ENCODE results near the gene PSME1.

Gene PSME1

DNA sequence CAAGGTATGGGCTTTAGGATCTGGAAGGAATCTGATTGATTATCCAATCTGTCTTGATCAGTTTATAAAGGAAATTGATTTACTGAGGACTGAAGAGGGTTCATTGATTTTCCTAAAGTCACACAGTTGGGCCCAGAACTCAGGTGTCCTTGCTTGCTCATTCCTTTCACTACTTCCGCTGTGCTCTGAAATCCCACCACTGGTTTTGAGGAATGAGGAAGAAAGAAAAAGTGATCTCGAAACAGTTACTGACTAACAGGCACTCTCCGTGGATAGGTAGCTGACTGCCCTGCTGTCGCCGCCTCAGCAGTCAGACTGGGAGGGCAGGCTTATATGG lies 5.6 kb upstream of the PSME1 start, which contains the start of gene FITM1:
TSS of gene FITM1 (plus strand) at position 280 of the 337 bp plus-strand sequence. CDS start 905 bp downstream, outside the sequence.
- DNase-seq (ENCODE audit: low read depth) = no peak

DNA sequence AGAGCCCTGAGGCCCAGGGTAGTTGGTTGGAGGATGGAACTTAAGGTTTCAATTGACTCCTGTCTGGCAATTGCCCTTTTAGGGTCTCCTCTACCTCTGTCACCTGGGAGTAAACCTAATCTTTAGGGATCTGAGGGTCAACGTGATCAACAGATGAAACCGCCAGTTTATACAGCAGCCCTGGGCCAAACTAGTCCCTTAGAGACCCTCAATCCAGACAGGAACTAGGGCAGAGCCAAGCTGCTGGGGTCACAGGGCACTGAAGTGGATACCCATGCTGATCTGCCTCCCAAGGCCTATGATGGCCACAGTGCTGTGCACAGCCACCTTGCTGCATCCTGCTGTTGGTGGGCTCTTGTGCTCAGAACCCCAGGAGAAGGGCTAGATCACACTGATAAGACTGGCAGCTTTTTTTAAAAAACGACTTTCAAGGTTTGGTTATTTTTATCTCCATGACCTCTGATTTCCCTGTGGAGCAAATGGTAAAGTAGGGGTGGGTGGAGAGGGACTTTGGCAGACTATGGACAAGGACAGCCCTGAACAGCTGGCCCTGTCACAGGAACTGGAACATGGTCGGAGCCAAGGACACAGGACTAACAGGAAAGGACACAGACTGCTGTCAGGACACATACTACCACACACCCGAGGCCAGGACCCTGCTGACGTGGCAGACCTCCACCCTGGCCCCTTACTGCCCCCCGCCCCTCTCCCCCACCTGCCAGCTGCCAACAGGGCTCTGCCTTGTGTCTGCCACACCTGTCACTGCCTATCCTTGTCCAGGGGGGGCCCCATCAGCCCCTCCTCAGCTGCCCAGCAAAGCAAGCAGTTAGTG lies 5.1 kb upstream of the PSME1 start:
- no peak for DNase-seq (ENCODE audit: low read depth)

DNA sequence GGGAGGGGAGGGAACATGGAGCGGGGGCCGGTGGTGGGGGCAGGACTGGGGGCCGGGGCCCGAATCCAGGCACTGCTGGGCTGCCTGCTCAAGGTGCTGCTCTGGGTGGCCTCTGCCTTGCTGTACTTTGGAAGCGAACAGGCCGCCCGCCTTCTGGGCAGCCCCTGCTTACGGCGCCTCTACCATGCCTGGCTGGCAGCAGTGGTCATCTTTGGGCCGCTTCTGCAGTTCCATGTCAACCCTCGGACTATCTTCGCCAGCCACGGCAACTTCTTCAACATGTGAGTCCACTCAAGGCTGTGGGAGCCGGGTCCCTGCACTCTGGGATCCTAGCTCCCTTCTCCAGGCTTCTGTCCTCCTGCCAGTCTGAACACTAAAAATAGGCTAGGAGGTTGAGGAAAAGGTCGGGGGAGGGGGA lies 4.4 kb upstream of the PSME1 start:
- no peak for DNase-seq (ENCODE audit: low read depth)

DNA sequence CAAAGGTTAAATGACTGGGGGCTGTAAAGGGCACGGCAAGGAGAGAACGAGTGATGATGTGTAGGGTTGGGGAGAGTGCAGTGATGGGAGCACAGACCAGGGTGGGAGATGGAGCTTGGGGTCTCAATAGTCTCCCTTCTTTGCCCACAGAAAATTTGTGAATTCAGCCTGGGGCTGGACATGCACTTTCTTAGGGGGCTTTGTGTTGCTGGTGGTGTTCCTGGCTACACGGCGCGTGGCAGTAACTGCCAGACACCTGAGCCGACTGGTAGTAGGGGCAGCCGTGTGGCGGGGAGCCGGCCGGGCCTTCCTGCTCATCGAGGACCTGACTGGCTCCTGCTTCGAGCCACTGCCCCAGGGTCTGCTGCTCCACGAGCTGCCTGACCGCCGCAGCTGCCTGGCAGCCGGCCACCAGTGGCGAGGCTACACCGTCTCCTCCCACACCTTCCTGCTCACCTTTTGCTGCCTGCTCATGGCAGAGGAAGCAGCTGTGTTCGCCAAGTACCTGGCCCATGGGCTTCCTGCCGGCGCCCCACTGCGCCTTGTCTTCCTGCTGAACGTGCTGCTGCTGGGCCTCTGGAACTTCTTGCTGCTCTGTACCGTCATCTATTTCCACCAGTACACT lies 3.8 kb upstream of the PSME1 start:
- DNase-seq (ENCODE audit: low read depth) = no peak

DNA sequence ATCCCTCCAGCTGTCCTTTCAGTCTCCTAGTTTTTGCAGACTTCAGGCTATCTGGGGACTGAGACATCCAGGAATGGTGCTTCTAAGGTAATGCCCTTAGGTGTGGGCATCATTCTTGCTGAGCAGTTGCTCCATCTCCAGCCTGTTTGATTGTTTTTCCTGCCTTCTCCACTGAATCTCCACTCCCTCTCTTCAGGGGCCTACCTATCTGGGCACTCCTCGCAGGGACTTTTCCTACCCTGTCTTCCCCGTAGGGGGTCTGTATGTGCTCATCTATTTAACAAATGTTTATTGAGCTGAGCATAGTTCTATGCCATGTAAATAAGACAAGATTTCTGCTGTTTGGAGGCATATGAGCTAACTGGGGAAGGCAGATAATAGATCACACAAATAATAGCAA lies 3.0 kb upstream of the PSME1 start:
- no peak for DNase-seq (ENCODE audit: low read depth)

DNA sequence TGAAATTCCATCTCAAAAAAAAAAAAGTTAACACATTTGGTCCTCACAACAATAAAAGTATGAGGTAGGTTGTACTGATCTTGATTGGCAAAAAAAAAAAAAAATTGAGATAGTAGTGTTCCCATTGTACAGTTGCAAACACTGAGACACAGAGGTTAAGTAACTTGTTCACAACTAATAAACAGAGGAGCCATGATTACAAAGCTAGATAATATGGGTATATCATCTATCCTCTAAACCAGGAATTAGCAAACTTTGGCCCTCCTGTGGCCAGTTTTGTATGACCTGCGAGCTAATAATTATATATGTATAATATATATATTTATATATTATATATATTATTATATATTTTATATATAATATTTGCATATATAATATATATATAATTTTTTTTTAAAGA lies 2.3 kb upstream of the PSME1 start:
- no peak for DNase-seq (ENCODE audit: low read depth)

DNA sequence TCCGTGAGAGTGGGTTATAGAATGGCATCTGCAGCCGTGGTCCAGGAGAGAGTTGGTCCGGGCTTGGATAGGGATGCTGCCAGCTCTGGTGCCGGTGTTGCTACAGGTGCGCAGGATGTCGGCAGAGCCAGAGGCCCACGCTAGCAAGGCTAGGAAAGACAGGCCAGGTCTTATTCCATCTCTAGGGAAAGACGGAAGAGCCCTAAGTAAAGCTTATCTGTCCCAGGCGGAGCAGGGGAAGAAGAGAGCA lies 485 bp upstream of the PSME1 start:
- no peak for DNase-seq (ENCODE audit: low read depth)

DNA sequence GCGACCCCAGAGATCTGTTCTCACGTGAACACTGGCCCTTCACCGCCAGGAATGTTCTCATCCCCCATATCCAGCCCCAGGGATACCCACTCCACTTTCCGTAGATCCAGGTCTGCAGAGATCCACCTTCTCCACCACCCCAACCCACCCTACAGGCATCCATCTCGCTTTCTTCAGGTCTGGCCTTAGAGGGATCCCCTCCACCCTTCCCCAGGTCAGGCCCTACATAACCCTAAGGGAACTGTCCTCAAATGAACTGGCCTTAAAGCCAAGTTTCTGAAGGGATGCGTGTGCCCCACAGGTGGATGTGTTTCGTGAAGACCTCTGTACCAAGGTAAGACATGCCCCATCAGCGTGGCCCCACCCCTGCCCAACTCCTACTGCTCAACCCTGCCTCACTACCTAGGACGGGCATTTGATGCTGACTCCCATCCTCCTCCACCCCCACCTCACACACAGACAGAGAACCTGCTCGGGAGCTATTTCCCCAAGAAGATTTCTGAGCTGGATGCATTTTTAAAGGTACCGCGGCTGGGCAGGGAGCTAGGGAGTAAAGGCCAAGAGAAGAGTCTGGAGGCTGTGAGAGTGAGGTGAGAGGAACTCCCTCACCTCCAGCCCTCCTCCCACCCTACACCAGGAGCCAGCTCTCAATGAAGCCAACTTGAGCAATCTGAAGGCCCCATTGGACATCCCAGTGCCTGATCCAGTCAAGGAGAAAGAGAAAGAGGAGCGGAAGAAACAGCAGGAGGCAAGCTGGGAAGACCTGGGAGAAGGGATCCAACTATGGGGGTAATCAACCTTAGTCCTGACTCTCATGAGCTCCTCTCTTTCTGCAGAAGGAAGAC lies 912 bp downstream of the PSME1 start:
- no peak for DNase-seq (ENCODE audit: low read depth)

DNA sequence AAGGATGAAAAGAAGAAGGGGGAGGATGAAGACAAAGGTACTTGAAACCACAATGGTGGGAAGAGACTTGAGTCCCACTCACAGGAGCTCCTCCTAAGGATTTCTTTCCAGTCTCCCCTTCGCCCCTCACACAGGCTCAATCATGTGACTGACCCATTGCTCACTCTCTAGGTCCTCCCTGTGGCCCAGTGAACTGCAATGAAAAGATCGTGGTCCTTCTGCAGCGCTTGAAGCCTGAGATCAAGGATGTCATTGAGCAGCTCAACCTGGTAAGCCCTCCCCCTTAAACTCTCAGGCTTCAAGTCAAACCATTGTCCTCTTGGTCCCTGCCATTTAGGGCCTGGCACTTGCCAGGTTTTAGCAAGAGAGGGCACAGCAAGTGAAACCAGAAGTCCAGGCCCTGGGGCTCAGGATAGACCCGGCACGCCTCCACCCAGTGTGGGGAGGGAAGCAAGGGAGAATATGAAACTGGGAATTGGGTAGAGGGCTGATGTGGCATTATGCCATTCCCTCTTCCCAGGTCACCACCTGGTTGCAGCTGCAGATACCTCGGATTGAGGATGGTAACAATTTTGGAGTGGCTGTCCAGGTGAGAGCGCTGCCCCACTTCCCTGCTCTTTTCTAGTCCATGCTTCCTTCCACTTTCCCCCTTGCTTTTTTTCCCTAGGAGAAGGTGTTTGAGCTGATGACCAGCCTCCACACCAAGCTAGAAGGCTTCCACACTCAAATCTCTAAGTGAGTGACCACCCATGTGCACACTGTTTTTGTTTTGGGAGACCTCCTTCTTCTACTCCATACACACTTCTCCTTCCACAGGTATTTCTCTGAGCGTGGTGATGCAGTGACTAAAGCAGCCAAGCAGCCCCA lies 1.8 kb downstream of the PSME1 start:
- no peak for DNase-seq (ENCODE audit: low read depth)

DNA sequence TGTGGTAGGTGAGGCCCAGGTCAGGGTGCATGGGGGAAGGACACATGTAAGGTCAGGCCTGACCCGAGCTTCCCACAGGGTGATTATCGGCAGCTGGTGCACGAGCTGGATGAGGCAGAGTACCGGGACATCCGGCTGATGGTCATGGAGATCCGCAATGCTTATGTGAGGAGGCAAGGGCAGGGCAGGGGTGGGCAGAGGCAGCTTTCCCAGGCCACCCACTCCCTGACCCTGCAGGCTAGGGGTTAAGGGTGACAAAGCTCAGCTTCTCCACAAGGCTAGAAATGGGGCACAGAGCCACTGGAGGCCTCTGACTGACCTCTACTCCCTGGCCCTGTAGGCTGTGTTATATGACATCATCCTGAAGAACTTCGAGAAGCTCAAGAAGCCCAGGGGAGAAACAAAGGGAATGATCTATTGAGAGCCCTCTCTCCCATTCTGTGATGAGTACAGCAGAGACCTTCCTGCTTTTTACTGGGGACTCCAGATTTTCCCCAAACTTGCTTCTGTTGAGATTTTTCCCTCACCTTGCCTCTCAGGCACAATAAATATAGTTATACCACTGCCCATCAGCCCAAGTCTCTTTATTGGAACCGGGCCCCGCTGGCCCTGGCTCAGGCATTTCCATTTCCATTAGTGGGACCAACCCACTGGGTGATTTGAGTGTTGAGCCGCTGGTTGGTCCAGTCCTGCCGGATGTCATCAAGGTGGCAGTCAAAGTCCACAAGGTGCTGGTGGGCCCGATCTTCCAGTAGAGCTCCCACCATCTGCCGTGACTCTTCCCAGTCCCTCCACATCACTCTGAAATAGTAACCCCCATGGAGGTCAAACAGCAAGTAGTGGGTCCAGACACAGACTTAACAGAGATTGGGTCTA lies 2.6 kb downstream of the PSME1 start:
- no peak for DNase-seq (ENCODE audit: low read depth)

DNA sequence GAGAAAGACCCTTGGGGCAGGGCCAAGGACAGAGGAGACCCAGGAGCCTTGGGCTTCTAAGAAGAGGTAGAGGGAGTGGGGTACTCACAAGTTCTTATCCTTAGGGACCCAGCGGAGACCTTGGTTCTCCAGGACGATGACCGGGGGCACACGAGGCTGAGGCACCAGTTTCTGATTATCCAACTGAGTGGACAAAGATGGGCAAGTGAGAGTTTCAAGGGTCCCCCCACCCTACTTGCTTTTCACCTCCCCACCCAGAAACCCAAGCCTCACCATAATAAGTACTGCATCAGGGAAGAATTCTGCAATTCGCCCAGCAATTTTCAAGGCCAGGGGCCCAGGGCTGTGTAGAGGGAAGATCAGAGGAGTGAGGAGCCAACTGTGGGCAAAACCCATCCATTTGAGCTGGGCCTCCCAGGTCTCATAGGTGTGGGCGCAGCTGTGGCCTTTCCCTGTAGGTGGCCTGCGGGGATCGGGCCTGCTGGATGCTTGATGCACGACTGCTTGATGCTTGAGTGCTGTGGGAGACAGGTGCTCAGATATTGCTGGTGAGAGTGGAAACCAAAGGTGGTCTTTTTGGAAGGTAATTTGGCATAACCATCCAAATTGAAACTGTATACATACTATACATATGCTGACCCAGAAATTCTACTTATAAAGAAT lies 3.4 kb downstream of the PSME1 start:
- no peak for DNase-seq (ENCODE audit: low read depth)

DNA sequence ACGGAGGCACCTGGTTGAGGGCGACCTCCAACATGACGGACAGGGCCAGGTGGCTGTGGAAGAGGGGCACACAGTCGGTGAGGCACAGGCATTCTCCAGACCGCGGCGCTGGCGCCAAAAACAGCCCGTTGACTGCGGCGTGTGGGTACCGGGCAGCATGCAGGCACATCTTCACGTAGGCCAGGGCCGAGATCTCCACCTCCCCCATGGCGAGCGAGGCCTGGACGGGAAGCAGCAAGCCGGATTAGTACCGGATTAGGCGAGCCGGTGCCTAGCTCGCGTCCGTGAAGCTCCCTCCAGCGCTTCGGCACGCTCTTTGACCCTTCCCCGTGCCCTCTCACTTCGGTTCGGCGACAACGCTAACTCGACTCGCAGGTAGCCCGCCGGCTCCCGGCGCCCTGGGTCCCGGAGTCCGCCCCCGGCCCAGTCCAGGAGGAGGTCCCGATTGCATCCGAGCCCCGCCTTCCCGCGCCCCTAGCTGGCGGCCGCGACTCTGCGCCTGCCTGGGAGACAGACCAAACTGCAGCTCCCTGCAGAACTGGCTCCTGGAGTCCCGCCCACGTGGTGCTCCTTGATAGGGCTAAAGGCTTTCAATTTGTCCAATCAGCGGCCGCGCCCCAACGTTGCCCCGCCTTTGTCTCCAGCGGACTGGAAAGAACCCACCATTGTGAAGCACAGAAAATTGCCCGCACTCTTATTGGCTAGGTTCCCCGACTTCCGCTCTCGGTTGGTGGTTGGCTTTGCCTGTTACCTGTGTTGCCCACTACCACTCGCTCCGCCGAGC lies 5.3 kb downstream of the PSME1 start, which contains the start of gene EMC9:
TSS of gene EMC9 (minus strand) at position 495 of the 784 bp plus-strand sequence. CDS start at position 208, 287 bp downstream.
- DNase-seq (ENCODE audit: low read depth) = peak; percentile 97

DNA sequence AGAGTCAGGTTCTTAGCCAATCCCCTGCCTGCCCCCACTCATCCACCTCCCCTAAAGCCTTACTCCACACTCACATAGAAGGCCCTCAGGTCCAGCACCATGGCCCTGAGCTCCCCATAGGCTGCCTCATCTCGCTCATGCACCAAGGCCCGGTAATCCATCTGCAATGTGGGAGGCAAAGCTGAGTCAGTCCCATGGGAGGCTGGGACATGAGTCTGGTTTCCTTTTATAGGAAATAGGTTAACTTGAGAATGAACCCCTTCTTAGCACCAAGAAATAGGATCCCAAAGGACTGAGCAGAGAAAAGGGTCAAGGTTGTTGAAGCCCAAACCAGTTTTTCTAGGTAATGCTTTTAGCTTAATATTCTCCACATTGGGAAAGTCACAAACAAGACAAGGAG lies 7.5 kb downstream of the PSME1 start:
- DNase-seq (ENCODE audit: low read depth) = no peak

DNA sequence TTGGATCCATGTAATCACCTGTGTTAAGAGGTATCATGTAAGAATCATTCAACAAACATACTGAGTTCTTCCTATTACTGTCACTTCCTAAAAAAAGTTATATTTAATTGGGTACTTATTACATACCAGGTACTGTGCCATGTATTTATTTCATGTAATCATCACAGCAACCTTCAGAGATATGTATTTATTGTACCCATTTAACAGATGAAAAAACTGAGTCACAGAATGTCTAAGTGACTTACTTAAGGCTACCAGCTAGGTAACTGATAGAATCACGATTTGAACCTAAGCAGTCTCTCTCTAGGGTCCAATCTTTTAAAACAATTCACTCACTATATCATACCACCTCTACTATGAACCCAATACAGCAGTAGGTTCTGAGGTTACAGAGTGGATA lies 8.5 kb downstream of the PSME1 start:
- DNase-seq (ENCODE audit: low read depth) = no peak

DNA sequence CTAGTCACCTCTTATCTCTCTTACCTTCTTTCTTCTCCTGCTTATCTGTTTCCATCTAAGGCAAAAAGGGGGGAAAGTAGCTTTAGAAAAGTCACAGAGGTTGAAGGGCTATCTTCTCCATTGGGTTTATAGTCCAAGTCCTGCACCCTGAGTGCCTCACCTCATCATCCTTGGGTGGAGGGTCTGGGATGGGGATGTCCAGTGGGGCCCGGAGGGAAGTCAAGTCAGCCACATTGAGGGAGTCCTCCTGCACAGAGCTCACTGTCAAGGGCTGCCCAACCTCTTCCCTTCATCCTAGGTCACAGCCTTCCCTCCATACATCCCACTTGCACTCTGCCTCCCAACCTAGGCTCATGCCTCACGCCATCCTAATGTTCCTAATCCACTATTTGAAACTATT lies 9.2 kb downstream of the PSME1 start:
- no peak for DNase-seq (ENCODE audit: low read depth)

DNA sequence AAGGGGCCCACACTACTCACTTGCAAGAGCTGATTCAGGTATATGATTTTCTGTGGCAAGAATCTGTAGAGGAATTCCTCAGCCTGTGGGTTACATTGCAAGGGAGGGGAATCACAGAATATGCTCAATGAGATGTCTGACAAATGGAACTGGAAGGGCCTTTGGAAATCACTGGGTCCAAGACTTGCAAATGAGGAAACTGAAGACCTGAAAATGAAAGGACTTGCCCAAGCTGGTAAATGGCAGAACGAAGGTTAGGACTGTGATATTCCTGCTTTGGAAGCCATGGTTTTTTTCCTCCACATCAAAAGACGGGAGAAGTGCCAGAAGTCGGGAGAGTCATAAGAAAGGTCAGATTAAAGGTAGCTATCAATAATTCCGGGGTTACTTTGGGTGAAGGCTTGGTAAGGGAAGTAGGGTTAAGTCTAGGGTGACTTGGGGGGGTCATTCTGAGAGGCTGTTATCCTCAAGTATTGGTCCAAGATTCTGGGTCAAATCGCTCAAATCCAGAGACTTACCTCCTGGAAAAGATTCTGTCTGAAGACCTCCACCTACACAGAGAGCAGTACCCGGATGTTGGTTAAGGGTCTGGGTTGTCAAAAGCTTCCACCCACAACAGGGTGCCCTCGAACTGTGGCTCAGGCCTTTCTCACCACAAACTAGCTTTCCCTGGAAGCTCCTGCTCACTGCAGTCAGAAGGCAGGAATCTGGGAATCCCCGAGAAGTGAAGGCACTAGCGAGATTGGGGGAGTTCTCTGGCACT lies 9.9 kb downstream of the PSME1 start:
- DNase-seq (ENCODE audit: low read depth) = no peak

DNA sequence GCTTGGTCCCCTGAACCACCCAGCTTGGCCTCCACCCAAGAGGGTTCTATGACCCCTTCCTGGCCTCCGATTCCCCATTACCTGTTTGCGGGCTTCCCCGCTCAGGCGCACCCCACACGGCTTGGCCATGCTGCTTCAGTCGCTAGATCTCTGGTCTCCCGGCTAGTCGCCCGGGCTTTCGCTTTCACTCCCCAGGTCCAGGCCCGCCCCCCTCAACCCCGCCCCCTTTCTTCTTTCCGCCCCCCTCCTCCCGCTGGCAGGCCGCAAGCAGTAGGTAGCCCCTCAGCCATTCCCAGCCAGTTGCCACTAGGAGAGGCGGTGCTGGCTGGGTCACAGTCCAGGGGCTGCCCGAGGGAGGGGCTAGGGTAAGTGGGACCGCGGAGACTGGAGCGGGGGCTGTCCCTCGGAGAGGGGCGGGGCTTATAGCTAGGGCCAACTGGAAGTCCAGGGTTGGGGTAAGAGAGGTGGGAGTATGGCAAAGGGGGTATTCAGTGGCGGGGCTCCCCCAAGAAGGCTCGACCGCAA lies 10.5 kb downstream of the PSME1 start, which contains the start of gene PSME2:
TSS of gene PSME2 (minus strand) at position 158 of the 525 bp plus-strand sequence. CDS start at position 129, 29 bp downstream.
- peak; percentile 59 for DNase-seq (ENCODE audit: low read depth)

DNA sequence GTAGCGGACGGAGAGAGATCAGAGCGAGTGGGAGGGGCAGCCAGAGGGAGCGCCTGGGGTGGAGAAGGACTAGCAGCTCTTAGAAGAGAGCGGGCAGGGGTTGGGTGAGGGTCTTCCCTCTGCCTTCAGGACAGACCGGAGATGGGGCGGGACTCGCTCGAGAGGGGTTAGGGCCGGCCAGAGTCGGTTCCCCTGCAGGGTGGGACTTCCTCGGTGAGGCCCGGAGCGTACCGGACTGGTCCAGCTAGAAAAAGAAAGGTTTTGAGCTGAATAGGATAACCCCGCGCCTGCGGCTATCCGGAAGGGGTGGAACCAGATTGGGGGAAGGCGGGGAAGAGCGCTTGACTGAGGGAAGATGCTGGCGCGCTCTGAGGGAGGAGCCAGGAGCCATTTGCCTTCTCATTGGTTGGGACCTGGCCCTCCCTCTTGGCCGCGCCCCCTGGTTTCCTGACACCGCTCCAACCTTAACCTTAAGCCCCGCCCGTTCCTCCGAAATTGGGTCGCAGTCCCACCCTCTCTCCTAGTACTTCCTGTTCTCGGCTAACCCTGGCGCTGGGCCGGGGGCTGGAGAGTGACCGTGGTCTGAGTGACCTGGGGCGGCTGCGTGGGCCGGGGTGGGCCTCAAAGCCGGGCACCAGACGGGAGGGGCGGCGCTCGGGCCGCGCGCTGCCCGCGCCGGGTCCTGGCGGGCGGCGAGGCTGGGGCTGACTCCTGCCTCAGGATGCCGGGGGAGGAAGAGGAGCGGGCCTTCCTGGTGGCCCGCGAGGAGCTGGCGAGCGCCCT lies 11.2 kb downstream of the PSME1 start, which contains the start of gene RNF31:
TSS of gene RNF31 (plus strand) at position 521 of the 783 bp plus-strand sequence. CDS start at position 722, 201 bp downstream.
- DNase-seq (ENCODE audit: low read depth) = peak; percentile 90

Measured in stimulated activated CD8-positive, alpha-beta memory T cell treated with anti-CD3 and anti-CD28 coated beads, Interleukin-15, amount 100 ng/mL, for 24 hours (primary cell).